SK-N-SH (cell line): ENCODE measurements around the gene PTPN9. TPM values are rescaled to one million over a fixed set of nuclear protein-coding genes. Genes with fewer than 3 reads are reported as not detected.

Experiments
- CTCF ChIA-PET: fragments of 300-600, 350-600 bp; formaldehyde crosslinking; extraction: SDS; loops from one replicate; lab custom pipeline; 2021; lab: Yijun Ruan, JAX
- POLR2A ChIA-PET: fragments of 350-600 bp; sonication (Branson Sonifier 250); formaldehyde crosslinking; extraction: SDS; loops from one replicate; lab custom pipeline; 2020; ENCODE audit warnings: antibody characterized with exemption, inconsistent platforms; lab: Yijun Ruan, JAX
- DNase-seq: peaks from one replicate; pipeline ENCODE4 v3.0.0; 2012
- H2AFZ ChIP-seq: fragments of 200-600 bp; sonication (generic); 2 replicates; pipeline ENCODE4 v1.8.1; 2016; ENCODE audit warnings: antibody characterized with exemption, mild to moderate bottlenecking, low read depth
- H3F3A ChIP-seq: fragments of 200-600 bp; sonication (generic); replicated peaks from 2 replicates; pipeline ENCODE3; 2016; ENCODE audit warnings: antibody characterized with exemption, mild to moderate bottlenecking; ENCODE audit not compliant: insufficient read depth
- H3K27ac ChIP-seq, 2 experiments: fragments of 200-500 bp in 1 of 2; fragments of 200-600 bp in 1 of 2; sonication (Bioruptor generic) in 1 of 2; sonication (generic), shearing (Covaris generic) in 1 of 2; 2 replicates each; pipeline versions ENCODE4 v1.5.1 to v1.6.1; 2014 to 2016; ENCODE audit warnings: low read depth in 2 of 2, inconsistent platforms in 1 of 2, low read length in 1 of 2, mild to moderate bottlenecking in 1 of 2, mixed read lengths in 1 of 2
- H3K27me3 ChIP-seq: fragments of 200-600 bp; sonication (generic), shearing (Covaris generic); 2 replicates; pipeline ENCODE4 v1.6.1; 2016; ENCODE audit warnings: mixed run types; ENCODE audit not compliant: insufficient read depth
- H3K36me3 ChIP-seq, 2 experiments: fragments of 200-500 bp in 1 of 2; fragments of 200-600 bp in 1 of 2; sonication (Bioruptor generic) in 1 of 2; sonication (generic) in 1 of 2; replicated peaks in 1 of 2; 2 replicates each; pipeline versions ENCODE3 to v1.5.1; 2014 to 2016; ENCODE audit warnings: low read length in 1 of 2, mild to moderate bottlenecking in 1 of 2; ENCODE audit not compliant: insufficient read depth in 2 of 2, control insufficient read depth in 1 of 2
- H3K4me1 ChIP-seq, 2 experiments: fragments of 200-500 bp in 1 of 2; fragments of 200-600 bp in 1 of 2; sonication (Bioruptor generic) in 1 of 2; sonication (generic), shearing (Covaris generic) in 1 of 2; 2 replicates each; pipeline versions ENCODE4 v1.5.1 to v1.6.1; 2014 to 2016; ENCODE audit warnings: low read depth in 1 of 2, low read length in 1 of 2, mixed run types in 1 of 2; ENCODE audit not compliant: insufficient read depth in 2 of 2, control insufficient read depth in 1 of 2
- H3K4me2 ChIP-seq: fragments of 200-600 bp; sonication (generic), shearing (Covaris generic); 2 replicates; pipeline ENCODE4 v1.6.1; 2017; ENCODE audit warnings: mixed run types
- H3K4me3 ChIP-seq, 2 experiments: fragments of 200-500 bp in 1 of 2; fragments of 200-600 bp in 1 of 2; sonication (Bioruptor generic) in 1 of 2; sonication (generic), shearing (Covaris generic) in 1 of 2; 2 replicates each; pipeline versions ENCODE4 v1.5.1 to v1.8.1; 2014 to 2016; ENCODE audit warnings: low read depth in 2 of 2, inconsistent platforms in 1 of 2, low read length in 1 of 2, mild to moderate bottlenecking in 1 of 2, mixed read lengths in 1 of 2, moderate library complexity in 1 of 2
- H3K79me2 ChIP-seq: fragments of 200-600 bp; sonication (generic); 2 replicates; pipeline ENCODE4 v1.8.1; 2017; ENCODE audit warnings: mild to moderate bottlenecking; ENCODE audit not compliant: insufficient read depth
- H3K9ac ChIP-seq: fragments of 200-600 bp; sonication (generic); 2 replicates; pipeline ENCODE4 v1.6.1; 2017; ENCODE audit warnings: mixed run types
- H3K9me2 ChIP-seq: fragments of 200-600 bp; sonication (generic); 2 replicates; pipeline ENCODE4 v1.6.1; 2017; ENCODE audit warnings: mixed run types
- H3K9me3 ChIP-seq: fragments of 200-600 bp; sonication (generic); 2 replicates; pipeline ENCODE4 v1.6.1; 2017; ENCODE audit warnings: mixed run types, mild to moderate bottlenecking, moderate library complexity
- H4K20me1 ChIP-seq: fragments of 200-600 bp; sonication (generic); 2 replicates; pipeline ENCODE4 v1.6.1; 2017; ENCODE audit warnings: mild to moderate bottlenecking, mixed run types; ENCODE audit not compliant: insufficient read depth
- CHD2 ChIP-seq: fragments of 150-350 bp; IDR thresholded peaks from 2 replicates; pipeline ENCODE4 v1.6.1; 2018; ENCODE audit warnings: low read length; ENCODE audit not compliant: partially characterized antibody
- ELF1 ChIP-seq: IDR thresholded peaks from 2 replicates; pipeline ENCODE4 v1.4.0; 2012
- EP300 ChIP-seq, 2 experiments: IDR thresholded peaks; 2 replicates each; pipeline versions ENCODE4 v1.4.0 to v1.6.1; 2012; ENCODE audit warnings: borderline replicate concordance in 1 of 2, low read depth in 1 of 2, low read length in 1 of 2
- EZH2phosphoT487 ChIP-seq: fragments of 200-600 bp; sonication (generic); IDR thresholded peaks from 2 replicates; pipeline ENCODE4 v1.6.1; 2017; ENCODE audit warnings: low read depth, mixed run types, mild to moderate bottlenecking, antibody characterized with exemption, moderate library complexity, borderline replicate concordance
- FOSL2 ChIP-seq: IDR thresholded peaks from 2 replicates; pipeline ENCODE4 v1.4.0; 2012; ENCODE audit warnings: low read depth, mild to moderate bottlenecking, moderate library complexity, borderline replicate concordance
- GATA2 ChIP-seq: sonication (generic); formaldehyde crosslinking; IDR thresholded peaks from 2 replicates; pipeline ENCODE4 v1.5.0; 2020; ENCODE audit warnings: mild to moderate bottlenecking, missing genetic modification reagents
- MEF2A ChIP-seq: IDR thresholded peaks from 2 replicates; pipeline ENCODE4 v1.4.0; 2012; ENCODE audit warnings: low read depth, borderline replicate concordance
- MXI1 ChIP-seq: IDR thresholded peaks from 2 replicates; pipeline ENCODE4 v1.6.1; 2012; ENCODE audit warnings: mild to moderate bottlenecking, low read depth, low read length, improper control_type of control experiment
- POLR2AphosphoS5 ChIP-seq: IDR thresholded peaks from 2 replicates; pipeline ENCODE4 v1.6.1; 2012; ENCODE audit warnings: low read depth, low read length
- RAD21 ChIP-seq: IDR thresholded peaks from 2 replicates; pipeline ENCODE4 v1.6.1; 2012; ENCODE audit warnings: mild to moderate bottlenecking, low read length
- RFX5 ChIP-seq: IDR thresholded peaks from 2 replicates; pipeline ENCODE4 v1.6.1; 2012; ENCODE audit warnings: mild to moderate bottlenecking, improper control_type of control experiment, low read length
- TCF12 ChIP-seq: IDR thresholded peaks from 2 replicates; pipeline ENCODE4 v1.4.0; 2012
- TEAD4 ChIP-seq: IDR thresholded peaks from 2 replicates; pipeline ENCODE4 v1.4.0; 2012; ENCODE audit warnings: mild to moderate bottlenecking, borderline replicate concordance; ENCODE audit not compliant: insufficient read depth
- WGBS: methylation state at CpG from one replicate; pipeline ENCODE4 v1.1.6; 2017; ENCODE audit warnings: low lambda C conversion rate; 5-methylcytosine and 5-hydroxymethylcytosine counted together
- polyA plus RNA-seq, 3 experiments: library from polyadenylated mRNA; depleted of rRNA; stranded (reverse); fragments of >200 nt; gene quantifications; 2 replicates each; pipeline ENCODE4 v1.2.3, GENCODE V29; 2012
- TF ChIP-seq, protein P1 (sequence below): fragments of 150-350 bp; IDR thresholded peaks from 2 replicates; pipeline ENCODE4 v1.6.1; 2016; ENCODE audit warnings: mild to moderate bottlenecking, low read depth, low read length
- TF ChIP-seq, protein P2 (sequence below): fragments of 200-600 bp; sonication (generic); IDR thresholded peaks from 2 replicates; pipeline ENCODE4 v1.6.1; 2017; ENCODE audit warnings: antibody characterized with exemption, mild to moderate bottlenecking, moderate library complexity
- TF ChIP-seq, protein P3 (sequence below): IDR thresholded peaks from 2 replicates; pipeline ENCODE4 v1.6.1; 2012; ENCODE audit warnings: mild to moderate bottlenecking, low read depth, low read length, moderate library complexity
- TF ChIP-seq, protein P4 (sequence below): IDR thresholded peaks from 2 replicates; pipeline ENCODE4 v1.4.0; 2012; ENCODE audit warnings: low read depth, borderline replicate concordance

PTPN9 gene
- polyA plus RNA-seq, 1 of the 3 experiments (the other 2 are of a cell fraction): 25.9 TPM

DNA sequence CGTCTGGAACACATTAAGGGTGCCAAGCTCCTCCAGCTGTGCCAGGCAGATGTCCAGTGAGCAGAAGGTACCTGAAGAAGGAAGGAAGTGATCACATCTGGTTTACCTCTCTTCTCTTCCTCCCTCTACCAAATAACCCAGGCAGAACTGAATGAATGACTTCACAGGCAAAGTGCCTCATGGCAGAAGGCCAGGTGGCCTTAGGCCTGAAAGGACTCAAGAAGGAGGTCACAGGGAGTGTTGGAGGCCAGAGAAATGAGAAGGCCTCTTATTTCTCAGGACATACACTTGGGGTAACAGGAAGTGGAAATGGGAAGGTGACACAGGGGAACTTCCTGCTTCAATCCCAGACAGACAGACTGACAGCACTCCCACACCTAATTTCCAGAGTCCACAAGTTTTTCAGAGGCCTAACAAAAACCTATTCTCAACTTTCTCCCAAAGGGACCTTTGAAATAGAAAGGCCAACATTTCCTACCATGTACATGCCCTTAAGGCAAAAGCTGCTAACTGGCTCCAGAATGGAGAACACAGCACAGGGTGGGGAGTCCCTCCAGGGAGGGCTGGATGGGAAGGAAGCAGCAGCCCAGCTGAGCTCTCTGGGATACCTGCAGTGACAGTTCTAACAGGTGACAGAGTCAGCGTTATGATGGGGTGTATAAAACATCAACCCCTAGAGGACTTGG is 110.1 kb downstream of the PTPN9 start:
- no peaks in the 10 kb centered on the region for H3K79me2 ChIP-seq
- no peaks in the 10 kb centered on the region for H3K9me2 ChIP-seq
- TF ChIP-seq MEF2A (no peak), POLR2AphosphoS5 (no peak), FOSL2 (no peak), RAD21 (no peak), CHD2 (no peak), MXI1 (no peak), ELF1 (no peak), EZH2phosphoT487 (no peak), RFX5 (no peak), TCF12 (no peak), GATA2 (CRISPR knock-in tag) (no peak), EP300 (IDR thresholded peaks at IDR 0.05; ENCODE audit: borderline replicate concordance in 1 of 2, low read depth in 1 of 2, low read length in 1 of 2) (no peak), TEAD4 (no peak)
- TF ChIP-seq, protein P1, sequence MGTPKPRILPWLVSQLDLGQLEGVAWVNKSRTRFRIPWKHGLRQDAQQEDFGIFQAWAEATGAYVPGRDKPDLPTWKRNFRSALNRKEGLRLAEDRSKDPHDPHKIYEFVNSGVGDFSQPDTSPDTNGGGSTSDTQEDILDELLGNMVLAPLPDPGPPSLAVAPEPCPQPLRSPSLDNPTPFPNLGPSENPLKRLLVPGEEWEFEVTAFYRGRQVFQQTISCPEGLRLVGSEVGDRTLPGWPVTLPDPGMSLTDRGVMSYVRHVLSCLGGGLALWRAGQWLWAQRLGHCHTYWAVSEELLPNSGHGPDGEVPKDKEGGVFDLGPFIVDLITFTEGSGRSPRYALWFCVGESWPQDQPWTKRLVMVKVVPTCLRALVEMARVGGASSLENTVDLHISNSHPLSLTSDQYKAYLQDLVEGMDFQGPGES: no peak
- TF ChIP-seq, protein P2, sequence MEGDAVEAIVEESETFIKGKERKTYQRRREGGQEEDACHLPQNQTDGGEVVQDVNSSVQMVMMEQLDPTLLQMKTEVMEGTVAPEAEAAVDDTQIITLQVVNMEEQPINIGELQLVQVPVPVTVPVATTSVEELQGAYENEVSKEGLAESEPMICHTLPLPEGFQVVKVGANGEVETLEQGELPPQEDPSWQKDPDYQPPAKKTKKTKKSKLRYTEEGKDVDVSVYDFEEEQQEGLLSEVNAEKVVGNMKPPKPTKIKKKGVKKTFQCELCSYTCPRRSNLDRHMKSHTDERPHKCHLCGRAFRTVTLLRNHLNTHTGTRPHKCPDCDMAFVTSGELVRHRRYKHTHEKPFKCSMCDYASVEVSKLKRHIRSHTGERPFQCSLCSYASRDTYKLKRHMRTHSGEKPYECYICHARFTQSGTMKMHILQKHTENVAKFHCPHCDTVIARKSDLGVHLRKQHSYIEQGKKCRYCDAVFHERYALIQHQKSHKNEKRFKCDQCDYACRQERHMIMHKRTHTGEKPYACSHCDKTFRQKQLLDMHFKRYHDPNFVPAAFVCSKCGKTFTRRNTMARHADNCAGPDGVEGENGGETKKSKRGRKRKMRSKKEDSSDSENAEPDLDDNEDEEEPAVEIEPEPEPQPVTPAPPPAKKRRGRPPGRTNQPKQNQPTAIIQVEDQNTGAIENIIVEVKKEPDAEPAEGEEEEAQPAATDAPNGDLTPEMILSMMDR: no peak
- TF ChIP-seq, protein P3, sequence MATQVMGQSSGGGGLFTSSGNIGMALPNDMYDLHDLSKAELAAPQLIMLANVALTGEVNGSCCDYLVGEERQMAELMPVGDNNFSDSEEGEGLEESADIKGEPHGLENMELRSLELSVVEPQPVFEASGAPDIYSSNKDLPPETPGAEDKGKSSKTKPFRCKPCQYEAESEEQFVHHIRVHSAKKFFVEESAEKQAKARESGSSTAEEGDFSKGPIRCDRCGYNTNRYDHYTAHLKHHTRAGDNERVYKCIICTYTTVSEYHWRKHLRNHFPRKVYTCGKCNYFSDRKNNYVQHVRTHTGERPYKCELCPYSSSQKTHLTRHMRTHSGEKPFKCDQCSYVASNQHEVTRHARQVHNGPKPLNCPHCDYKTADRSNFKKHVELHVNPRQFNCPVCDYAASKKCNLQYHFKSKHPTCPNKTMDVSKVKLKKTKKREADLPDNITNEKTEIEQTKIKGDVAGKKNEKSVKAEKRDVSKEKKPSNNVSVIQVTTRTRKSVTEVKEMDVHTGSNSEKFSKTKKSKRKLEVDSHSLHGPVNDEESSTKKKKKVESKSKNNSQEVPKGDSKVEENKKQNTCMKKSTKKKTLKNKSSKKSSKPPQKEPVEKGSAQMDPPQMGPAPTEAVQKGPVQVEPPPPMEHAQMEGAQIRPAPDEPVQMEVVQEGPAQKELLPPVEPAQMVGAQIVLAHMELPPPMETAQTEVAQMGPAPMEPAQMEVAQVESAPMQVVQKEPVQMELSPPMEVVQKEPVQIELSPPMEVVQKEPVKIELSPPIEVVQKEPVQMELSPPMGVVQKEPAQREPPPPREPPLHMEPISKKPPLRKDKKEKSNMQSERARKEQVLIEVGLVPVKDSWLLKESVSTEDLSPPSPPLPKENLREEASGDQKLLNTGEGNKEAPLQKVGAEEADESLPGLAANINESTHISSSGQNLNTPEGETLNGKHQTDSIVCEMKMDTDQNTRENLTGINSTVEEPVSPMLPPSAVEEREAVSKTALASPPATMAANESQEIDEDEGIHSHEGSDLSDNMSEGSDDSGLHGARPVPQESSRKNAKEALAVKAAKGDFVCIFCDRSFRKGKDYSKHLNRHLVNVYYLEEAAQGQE: no peak
- TF ChIP-seq, protein P4, sequence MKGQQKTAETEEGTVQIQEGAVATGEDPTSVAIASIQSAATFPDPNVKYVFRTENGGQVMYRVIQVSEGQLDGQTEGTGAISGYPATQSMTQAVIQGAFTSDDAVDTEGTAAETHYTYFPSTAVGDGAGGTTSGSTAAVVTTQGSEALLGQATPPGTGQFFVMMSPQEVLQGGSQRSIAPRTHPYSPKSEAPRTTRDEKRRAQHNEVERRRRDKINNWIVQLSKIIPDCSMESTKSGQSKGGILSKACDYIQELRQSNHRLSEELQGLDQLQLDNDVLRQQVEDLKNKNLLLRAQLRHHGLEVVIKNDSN: no peak
- TF ChIP-seq, all 33 proteins: peak for 0
- Histone ChIP-seq H2AFZ (no peak overlapping the region), H3K27me3 (no peaks in the 10 kb centered on the region), H3K4me3 (no peak overlapping the region), H3K9ac (no peak overlapping the region), H3K27ac (no peak overlapping the region), H3K36me3 (peaks cover 42 to 54% of the 10 kb centered on the region in 2 experiments), H3K4me2 (no peak overlapping the region), H3K9me3 (no peaks in the 10 kb centered on the region), H3K4me1 (no peaks in the 10 kb centered on the region; a peak in 1 of 4 replicates), H3F3A (no peaks in the 10 kb centered on the region), H4K20me1 (no peaks in the 10 kb centered on the region)
- DNase-seq: no peak
- ChIA-PET POLR2A (no interaction called here), CTCF (interaction anchor here (0.9 to 1.2 kb wide), 3 partner anchors 13 to 178 kb away, joined by 3 to 4 read pairs (median 3); partner anchors contain the start of gene SNX33)
- 100% methylated on average over 1 of the region's 2 CpGs for WGBS
